ENCODE measurements around the gene AFDN. TPM values are rescaled to one million over a fixed set of nuclear protein-coding genes. Genes with fewer than 3 reads are reported as not detected.

The AFDN gene
- total RNA-seq, 4 donors from 2014 or later = 66.9 to 88.0 (median 75.3) TPM

DNA sequence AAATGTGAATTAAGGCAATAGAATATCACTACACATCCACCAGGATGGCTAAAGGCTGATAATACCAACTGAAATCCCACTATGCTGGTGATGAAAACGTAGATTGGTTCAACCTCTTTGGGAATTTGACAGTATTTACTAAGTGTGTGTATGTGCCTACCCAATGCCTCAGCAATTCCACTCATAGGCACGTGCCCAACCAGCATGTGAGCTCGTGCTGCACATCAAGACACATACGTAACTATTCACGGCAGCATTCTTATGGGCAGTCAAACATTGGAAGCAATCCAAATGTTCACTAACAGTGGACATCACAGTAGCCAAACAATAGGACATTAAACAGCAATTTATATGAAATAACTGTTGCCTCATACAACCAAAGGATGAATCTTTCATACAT is 15.7 kb upstream of the AFDN start:
- peak; percentile 64 for DNase-seq (ENCODE audit: extremely low spot score)
- intact Hi-C loops (cut with DNase I) = no loop called here
- Histone ChIP-seq H3K4me1 (no peaks in the 10 kb centered on the region), H3K4me3 (no peak overlapping the region), H3K9me3 (no peaks in the 10 kb centered on the region), H3K27me3 (no peaks in the 10 kb centered on the region), H3K36me3 (no peaks in the 10 kb centered on the region), H3K27ac (replicated peaks in 1 of 4) (no peak overlapping the region)
- WGBS = 57% methylated on average over 5 of the region's 5 CpGs
- TF ChIP-seq EP300 (IDR thresholded peaks at IDR 0.05) (no peak), POLR2A (IDR thresholded peaks at IDR 0.05; ENCODE audit: low read depth) (no peak), POLR2AphosphoS5 (IDR thresholded peaks at IDR 0.05) (no peak)
- TF ChIP-seq, protein P1, sequence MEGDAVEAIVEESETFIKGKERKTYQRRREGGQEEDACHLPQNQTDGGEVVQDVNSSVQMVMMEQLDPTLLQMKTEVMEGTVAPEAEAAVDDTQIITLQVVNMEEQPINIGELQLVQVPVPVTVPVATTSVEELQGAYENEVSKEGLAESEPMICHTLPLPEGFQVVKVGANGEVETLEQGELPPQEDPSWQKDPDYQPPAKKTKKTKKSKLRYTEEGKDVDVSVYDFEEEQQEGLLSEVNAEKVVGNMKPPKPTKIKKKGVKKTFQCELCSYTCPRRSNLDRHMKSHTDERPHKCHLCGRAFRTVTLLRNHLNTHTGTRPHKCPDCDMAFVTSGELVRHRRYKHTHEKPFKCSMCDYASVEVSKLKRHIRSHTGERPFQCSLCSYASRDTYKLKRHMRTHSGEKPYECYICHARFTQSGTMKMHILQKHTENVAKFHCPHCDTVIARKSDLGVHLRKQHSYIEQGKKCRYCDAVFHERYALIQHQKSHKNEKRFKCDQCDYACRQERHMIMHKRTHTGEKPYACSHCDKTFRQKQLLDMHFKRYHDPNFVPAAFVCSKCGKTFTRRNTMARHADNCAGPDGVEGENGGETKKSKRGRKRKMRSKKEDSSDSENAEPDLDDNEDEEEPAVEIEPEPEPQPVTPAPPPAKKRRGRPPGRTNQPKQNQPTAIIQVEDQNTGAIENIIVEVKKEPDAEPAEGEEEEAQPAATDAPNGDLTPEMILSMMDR (IDR thresholded peaks at IDR 0.05) = no peak

DNA sequence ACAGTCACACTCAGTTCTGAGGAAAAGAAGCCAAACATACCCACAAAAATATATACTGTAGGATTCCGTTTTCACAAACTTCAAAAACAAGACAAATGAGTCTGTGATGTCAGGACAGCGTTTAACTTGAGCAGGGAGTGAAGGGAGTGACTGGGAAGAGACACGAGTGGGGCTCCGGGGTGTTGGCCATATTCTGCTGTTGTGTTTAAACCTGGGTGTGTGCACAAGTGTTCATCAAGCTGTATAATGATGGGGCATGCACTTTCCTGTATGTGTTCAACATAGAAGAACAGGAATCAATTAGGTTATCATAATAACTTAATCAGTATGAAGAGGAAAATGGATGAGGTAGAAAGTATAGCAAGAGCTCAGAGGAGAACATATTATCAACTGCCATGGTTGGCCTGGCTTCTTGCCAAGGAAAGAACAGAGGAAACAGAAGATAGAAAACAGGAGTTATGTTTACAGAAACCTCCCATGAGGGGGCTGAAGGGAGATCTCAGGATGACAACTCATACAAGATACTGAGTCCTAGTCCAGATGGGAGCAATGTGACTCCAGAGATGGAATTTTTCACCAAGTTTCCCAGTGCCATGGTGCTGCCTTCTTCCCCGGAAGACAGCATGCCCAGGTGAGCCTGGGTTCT is 15.1 kb upstream of the AFDN start:
- no peaks in the 10 kb centered on the region for H3K36me3 ChIP-seq
- no peak for TF ChIP-seq POLR2AphosphoS5 (IDR thresholded peaks at IDR 0.05)
- no peak for TF ChIP-seq EP300 (IDR thresholded peaks at IDR 0.05)
- TF ChIP-seq POLR2A (IDR thresholded peaks at IDR 0.05; ENCODE audit: low read depth) = no peak
- TF ChIP-seq, protein P1 (IDR thresholded peaks at IDR 0.05) = no peak
- H3K4me3 ChIP-seq = no peak overlapping the region
- intact Hi-C loops (cut with DNase I) = no loop called here
- 61% methylated on average over 5 of the region's 5 CpGs for WGBS
- no peaks in the 10 kb centered on the region for H3K4me1 ChIP-seq
- H3K9me3 ChIP-seq = no peaks in the 10 kb centered on the region
- H3K27ac ChIP-seq (replicated peaks in 1 of 4) = no peak overlapping the region
- no peaks in the 10 kb centered on the region for H3K27me3 ChIP-seq
- DNase-seq (ENCODE audit: extremely low spot score) = peak; percentile 26

DNA sequence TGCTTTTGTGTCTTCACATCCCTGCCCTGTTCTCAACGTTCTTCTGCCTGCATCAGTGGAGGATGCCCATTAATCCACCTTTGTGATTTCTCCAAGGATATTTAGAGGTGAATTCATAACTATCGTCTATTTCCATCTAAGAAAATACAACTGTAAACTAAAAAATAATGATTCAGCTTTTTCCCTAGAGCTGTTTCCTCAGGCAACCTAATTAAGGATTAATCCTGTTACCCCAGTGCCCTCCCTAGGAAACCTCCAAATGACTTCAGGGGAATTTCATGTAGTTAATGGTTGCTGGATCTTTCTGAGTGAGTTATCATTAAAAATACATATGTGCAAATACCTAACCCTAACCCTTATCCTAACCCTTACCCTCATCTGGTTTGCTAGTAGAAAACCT is 14.6 kb upstream of the AFDN start:
- DNase-seq (ENCODE audit: extremely low spot score) = no peak
- Histone ChIP-seq H3K27ac (replicated peaks in 1 of 4) (no peak overlapping the region), H3K4me1 (no peaks in the 10 kb centered on the region), H3K27me3 (no peaks in the 10 kb centered on the region), H3K9me3 (no peaks in the 10 kb centered on the region), H3K36me3 (no peaks in the 10 kb centered on the region), H3K4me3 (no peak overlapping the region)
- no peak for TF ChIP-seq POLR2AphosphoS5 (IDR thresholded peaks at IDR 0.05)
- TF ChIP-seq, protein P1 (IDR thresholded peaks at IDR 0.05) = no peak
- no peak for TF ChIP-seq EP300 (IDR thresholded peaks at IDR 0.05)
- TF ChIP-seq POLR2A (IDR thresholded peaks at IDR 0.05; ENCODE audit: low read depth) = no peak
- 58% methylated on average over 2 of the region's 2 CpGs for WGBS
- intact Hi-C loops (cut with DNase I) = no loop called here

DNA sequence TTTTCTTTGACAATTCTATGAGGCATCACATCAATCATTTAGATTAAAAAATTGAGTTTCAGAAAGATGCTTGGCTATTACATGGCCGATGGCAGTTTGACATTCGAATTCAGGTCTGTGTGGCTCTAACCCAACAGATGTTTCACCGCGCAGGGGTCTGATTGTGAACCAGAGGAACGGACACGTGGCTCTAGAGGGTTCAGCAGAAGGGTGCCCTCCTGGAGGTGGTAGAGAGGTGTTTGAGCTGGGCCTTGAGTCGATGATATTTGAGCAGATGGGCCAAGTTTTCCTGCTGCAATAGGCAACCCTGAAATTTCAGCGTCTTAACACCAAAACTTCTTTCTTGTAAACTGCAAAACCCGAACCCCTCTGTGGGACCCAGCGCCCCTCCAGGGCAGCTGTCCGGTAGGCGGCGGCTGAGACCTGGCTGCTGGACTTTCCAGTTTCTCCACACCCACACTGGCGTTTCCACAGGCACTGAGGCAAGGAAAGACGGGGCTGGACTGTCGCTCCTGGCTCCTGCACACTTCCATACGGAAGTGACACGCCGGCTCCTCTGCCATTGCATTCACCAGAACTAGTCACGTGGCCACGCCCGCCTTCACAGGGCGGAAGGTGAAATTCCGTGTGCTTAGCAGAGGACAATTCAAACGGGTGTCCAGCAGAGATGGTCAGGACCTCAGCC is 11.3 kb upstream of the AFDN start:
- no peaks in the 10 kb centered on the region for H3K9me3 ChIP-seq
- H3K27ac ChIP-seq (replicated peaks in 1 of 4) = no peak overlapping the region
- no peak overlapping the region for H3K4me3 ChIP-seq
- no peak for DNase-seq (ENCODE audit: extremely low spot score)
- 91% methylated on average over 18 of the region's 25 CpGs for WGBS
- no peaks in the 10 kb centered on the region for H3K27me3 ChIP-seq
- H3K36me3 ChIP-seq = no peaks in the 10 kb centered on the region
- intact Hi-C loops (cut with DNase I) = no loop called here
- H3K4me1 ChIP-seq = no peaks in the 10 kb centered on the region
- no peak for TF ChIP-seq POLR2AphosphoS5 (IDR thresholded peaks at IDR 0.05)
- no peak for TF ChIP-seq POLR2A (IDR thresholded peaks at IDR 0.05; ENCODE audit: low read depth)
- no peak for TF ChIP-seq EP300 (IDR thresholded peaks at IDR 0.05)
- TF ChIP-seq, protein P1 (IDR thresholded peaks at IDR 0.05) = no peak
